Stimulated activated CD4-positive, alpha-beta T cell treated with anti-CD3 and anti-CD28 coated beads, Interleukin-15, amount 100 ng/mL, for 1 hour (primary cell): ENCODE results near the gene BCL2L1.

Source experiments
- DNase-seq, 2 donors: peaks; one replicate each; pipeline ENCODE4 v3.0.0-alpha.2; 2020; ENCODE audit warnings: low read depth in 1 of 2, low spot score in 1 of 2

BCL2L1 gene

GRCh38 chr20:31615416-31615815 lies 107.3 kb downstream of the BCL2L1 start:
- DNase-seq: no peak
